RWPE2 (cell line): ENCODE measurements around the gene LRCH4.

Source experiments
- ATAC-seq: fragments of 200-7000 bp; cut with Tn5 transposase; 3 replicates; pipeline ENCODE4 v1.9.1; 2021; ENCODE audit warnings: low read depth
- DNase-seq: peaks from one replicate; pipeline ENCODE4 v3.0.0-alpha.2; 2020; ENCODE audit warnings: low spot score
- H3K27ac ChIP-seq: fragments of 450-650 bp; 2 replicates; pipeline ENCODE4 v1.5.1; 2017; ENCODE audit warnings: mild to moderate bottlenecking; ENCODE audit not compliant: poor library complexity, severe bottlenecking
- H3K27me3 ChIP-seq: fragments of 250-450 bp; sonication (Bioruptor Pico); 2 replicates; pipeline ENCODE4 v1.5.1; 2021; ENCODE audit warnings: mild to moderate bottlenecking, moderate library complexity; ENCODE audit not compliant: insufficient read depth, poor library complexity, severe bottlenecking
- H3K36me3 ChIP-seq: fragments of 250-450 bp; sonication (Bioruptor Pico); 2 replicates; pipeline ENCODE4 v1.5.1; 2020; ENCODE audit warnings: low read depth, mild to moderate bottlenecking, moderate library complexity
- H3K4me1 ChIP-seq: fragments of 250-450 bp; sonication (Bioruptor Pico); 2 replicates; pipeline ENCODE4 v1.5.1; 2021; ENCODE audit warnings: mild to moderate bottlenecking, moderate library complexity; ENCODE audit not compliant: insufficient read depth, poor library complexity, severe bottlenecking
- H3K4me3 ChIP-seq: fragments of 250-450 bp; sonication (Bioruptor Pico); 2 replicates; pipeline ENCODE4 v1.5.1; 2021; ENCODE audit warnings: mild to moderate bottlenecking, moderate library complexity; ENCODE audit not compliant: severe bottlenecking
- H3K9me3 ChIP-seq: fragments of 250-450 bp; sonication (Bioruptor Pico); 2 replicates; pipeline ENCODE4 v1.5.1; 2021; ENCODE audit warnings: mild to moderate bottlenecking, moderate library complexity; ENCODE audit not compliant: severe bottlenecking
- CTCF ChIP-seq: fragments of 450-650 bp; IDR thresholded peaks from one replicate; pipeline ENCODE4 v1.5.1; 2017; ENCODE audit warnings: mild to moderate bottlenecking, moderate library complexity; ENCODE audit not compliant: poor library complexity, severe bottlenecking

LRCH4 gene

GRCh38 chr7:100571829-100572116 lies 14.2 kb downstream of the LRCH4 start:
- ATAC-seq (no peak), DNase-seq (no peak)
- Histone ChIP-seq H3K4me3 (no peak overlapping the region), H3K36me3 (peaks cover 29% of the 10 kb centered on the region), H3K27me3 (peaks cover 4% of the 10 kb centered on the region), H3K9me3 (no peaks in the 10 kb centered on the region), H3K27ac (no peak overlapping the region), H3K4me1 (peaks cover 4% of the 10 kb centered on the region)
- TF ChIP-seq CTCF: no peak

GRCh38 chr7:100570954-100571828 lies 14.7 kb downstream of the LRCH4 start:
- Histone ChIP-seq H3K9me3 (no peaks in the 10 kb centered on the region), H3K27me3 (peaks cover 4% of the 10 kb centered on the region), H3K4me1 (peaks cover 4% of the 10 kb centered on the region), H3K4me3 (no peak overlapping the region), H3K36me3 (peaks cover 23% of the 10 kb centered on the region), H3K27ac (no peak overlapping the region)
- no peak for DNase-seq
- no peak for TF ChIP-seq CTCF
- no peak for ATAC-seq

GRCh38 chr7:100568896-100569844 lies 16.8 kb downstream of the LRCH4 start:
- H3K27ac ChIP-seq: no peak overlapping the region
- no peak overlapping the region for H3K4me3 ChIP-seq
- DNase-seq (no peak), ATAC-seq (peak; percentile 24; the same call in 2 of the 3 replicates)
- H3K27me3 ChIP-seq: peaks cover 4% of the 10 kb centered on the region
- no peaks in the 10 kb centered on the region for H3K9me3 ChIP-seq
- peak; percentile 12 for TF ChIP-seq CTCF
- peaks cover 3% of the 10 kb centered on the region; the same call in 1 of the 2 replicates for H3K36me3 ChIP-seq
- peaks cover 4% of the 10 kb centered on the region for H3K4me1 ChIP-seq

GRCh38 chr7:100568176-100568895 lies 17.6 kb downstream of the LRCH4 start:
- Histone ChIP-seq H3K27ac (no peak overlapping the region), H3K36me3 (no peaks in the 10 kb centered on the region), H3K4me1 (peaks cover 4% of the 10 kb centered on the region), H3K27me3 (peaks cover 4% of the 10 kb centered on the region), H3K9me3 (no peaks in the 10 kb centered on the region), H3K4me3 (no peak overlapping the region)
- no peak for TF ChIP-seq CTCF
- DNase-seq (no peak), ATAC-seq (no peak)
